H9 (cell line): ENCODE measurements around the gene ACVR1. TPM values are rescaled to one million over a fixed set of nuclear protein-coding genes. Genes with fewer than 3 reads are reported as not detected.

Experiments
- DNase-seq: peaks from one replicate; pipeline ENCODE4 v3.0.0-alpha.2; 2017
- H2AFZ ChIP-seq: one replicate; pipeline ENCODE4 v1.6.1; 2013; ENCODE audit warnings: mild to moderate bottlenecking, low read length, control low read depth, moderate library complexity
- H2AK5ac ChIP-seq: 2 replicates; pipeline ENCODE4 v1.6.1; 2013; ENCODE audit warnings: low read length, control low read depth, mixed read lengths; ENCODE audit not compliant: insufficient read length
- H2BK120ac ChIP-seq: one replicate; pipeline ENCODE4 v1.6.1; 2013; ENCODE audit warnings: low read depth, mild to moderate bottlenecking, low read length, control low read depth, inconsistent platforms; ENCODE audit not compliant: poor library complexity, severe bottlenecking
- H2BK12ac ChIP-seq: 2 replicates; pipeline ENCODE4 v1.6.1; 2013; ENCODE audit warnings: low read length, control low read depth, mixed read lengths, low read depth; ENCODE audit not compliant: insufficient read length
- H2BK15ac ChIP-seq: 2 replicates; pipeline ENCODE4 v1.6.1; 2013; ENCODE audit warnings: low read depth, low read length, control low read depth
- H2BK20ac ChIP-seq: one replicate; pipeline ENCODE4 v1.6.1; 2013; ENCODE audit warnings: low read depth, mild to moderate bottlenecking, low read length, control low read depth, inconsistent platforms; ENCODE audit not compliant: poor library complexity, severe bottlenecking
- H2BK5ac ChIP-seq: 2 replicates; pipeline ENCODE4 v1.6.1; 2013; ENCODE audit warnings: low read length, control low read depth, mixed read lengths; ENCODE audit not compliant: insufficient read length
- H3K14ac ChIP-seq: 2 replicates; pipeline ENCODE4 v1.6.1; 2013; ENCODE audit warnings: low read length, control low read depth; ENCODE audit not compliant: insufficient read depth
- H3K18ac ChIP-seq: 2 replicates; pipeline ENCODE4 v1.6.1; 2013; ENCODE audit warnings: low read depth, mild to moderate bottlenecking, mixed read lengths, low read length, control low read depth; ENCODE audit not compliant: insufficient read length
- H3K23ac ChIP-seq: 2 replicates; pipeline ENCODE4 v1.6.1; 2013; ENCODE audit warnings: low read length, control low read depth, mixed read lengths, low read depth; ENCODE audit not compliant: insufficient read length
- H3K23me2 ChIP-seq: 2 replicates; pipeline ENCODE4 v1.6.1; 2013; ENCODE audit warnings: low read depth, mild to moderate bottlenecking, mixed read lengths, low read length, control low read depth; ENCODE audit not compliant: insufficient read length, poor library complexity, severe bottlenecking
- H3K27ac ChIP-seq: 2 replicates; pipeline ENCODE4 v1.5.1; 2013; ENCODE audit warnings: low read length, control low read depth, mixed read lengths, low read depth; ENCODE audit not compliant: insufficient read length
- H3K27me3 ChIP-seq: 2 replicates; pipeline ENCODE4 v1.6.1; 2013; ENCODE audit warnings: low read length, control low read depth, inconsistent platforms; ENCODE audit not compliant: insufficient read depth
- H3K4ac ChIP-seq: 2 replicates; pipeline ENCODE4 v1.6.1; 2013; ENCODE audit warnings: low read depth, mild to moderate bottlenecking, control low read depth, inconsistent platforms, low read length, moderate library complexity
- H3K4me1 ChIP-seq: 2 replicates; pipeline ENCODE4 v1.6.1; 2013; ENCODE audit warnings: low read length, control low read depth, inconsistent platforms; ENCODE audit not compliant: insufficient read depth
- H3K4me2 ChIP-seq: 2 replicates; pipeline ENCODE4 v1.6.1; 2013; ENCODE audit warnings: low read length, control low read depth, mixed read lengths; ENCODE audit not compliant: insufficient read length, insufficient read depth
- H3K56ac ChIP-seq: 2 replicates; pipeline ENCODE4 v1.6.1; 2013; ENCODE audit warnings: low read depth, mild to moderate bottlenecking, mixed read lengths, low read length, control low read depth; ENCODE audit not compliant: insufficient read length
- H3K79me1 ChIP-seq: 2 replicates; pipeline ENCODE4 v1.6.1; 2013; ENCODE audit warnings: low read depth, mild to moderate bottlenecking, moderate library complexity, low read length, control low read depth, inconsistent platforms; ENCODE audit not compliant: insufficient read depth, poor library complexity, severe bottlenecking
- H3K79me2 ChIP-seq: 2 replicates; pipeline ENCODE4 v1.6.1; 2013; ENCODE audit warnings: low read length, control low read depth, inconsistent platforms; ENCODE audit not compliant: insufficient read depth
- H3K9ac ChIP-seq: 2 replicates; pipeline ENCODE4 v1.6.1; 2013; ENCODE audit warnings: low read length, control low read depth, mixed read lengths; ENCODE audit not compliant: insufficient read length; ENCODE audit errors: extremely low read depth
- H3K9me3 ChIP-seq: one replicate; pipeline ENCODE4 v1.6.1; 2013; ENCODE audit warnings: low read depth, low read length, inconsistent platforms; ENCODE audit not compliant: control insufficient read depth
- H3T11ph ChIP-seq: one replicate; pipeline ENCODE4 v1.6.1; 2013; ENCODE audit warnings: mild to moderate bottlenecking, low read length, control low read depth, inconsistent platforms
- H4K20me1 ChIP-seq: one replicate; pipeline ENCODE4 v1.6.1; 2013; ENCODE audit not compliant: control insufficient read depth, insufficient read length, insufficient read depth
- H4K5ac ChIP-seq: 2 replicates; pipeline ENCODE4 v1.6.1; 2013; ENCODE audit warnings: low read depth, mild to moderate bottlenecking, mixed read lengths, low read length, control low read depth; ENCODE audit not compliant: insufficient read length
- H4K8ac ChIP-seq: replicated peaks from 2 replicates; pipeline ENCODE4 v1.6.1; 2013; ENCODE audit warnings: low read length, control low read depth, mixed read lengths, low read depth; ENCODE audit not compliant: insufficient read length
- H4K91ac ChIP-seq: 2 replicates; pipeline ENCODE4 v1.6.1; 2013; ENCODE audit warnings: low read depth, mild to moderate bottlenecking, moderate library complexity, mixed read lengths, low read length, control low read depth; ENCODE audit not compliant: insufficient read length
- H3K27ac Mint-ChIP-seq, 3 experiments: 2 replicates in 2 of 3; 3 replicates in 1 of 3; pipeline ENCODE4 v1.8.0; 2020 to 2021; ENCODE audit warnings: mixed read lengths in 3 of 3, mild to moderate bottlenecking in 1 of 3, moderate library complexity in 1 of 3
- H3K27me3 Mint-ChIP-seq: 2 replicates; pipeline ENCODE4 v1.8.0; 2021; ENCODE audit warnings: low read depth, mild to moderate bottlenecking, moderate library complexity, mixed read lengths
- H3K36me3 Mint-ChIP-seq, 3 experiments: 2 replicates in 2 of 3; 3 replicates in 1 of 3; pipeline ENCODE4 v1.8.0; 2020 to 2021; ENCODE audit warnings: low read depth in 3 of 3, mixed read lengths in 3 of 3; ENCODE audit not compliant: insufficient read depth in 1 of 3
- H3K4me1 Mint-ChIP-seq, 2 experiments: 2 replicates each; pipeline ENCODE4 v1.8.0; 2020; ENCODE audit warnings: mixed read lengths in 2 of 2
- H3K4me3 Mint-ChIP-seq, 2 experiments: 2 replicates in 1 of 2; 3 replicates in 1 of 2; pipeline ENCODE4 v1.8.0; 2020 to 2021; ENCODE audit warnings: mild to moderate bottlenecking in 2 of 2, mixed read lengths in 2 of 2, moderate library complexity in 1 of 2
- H3K9me3 Mint-ChIP-seq, 2 experiments: 2 replicates in 1 of 2; 3 replicates in 1 of 2; pipeline ENCODE4 v1.8.0; 2020; ENCODE audit warnings: mild to moderate bottlenecking in 2 of 2, mixed read lengths in 2 of 2, moderate library complexity in 1 of 2
- WGBS: extraction: QIAGEN DNeasy Blood & Tissue Kit; methylation state at CpG from one replicate; pipeline ENCODE4 v1.1.7; 2013; ENCODE audit warnings: missing lambda C conversion rate, low lambda C conversion rate, mixed read lengths; ENCODE audit not compliant: insufficient read length; ENCODE audit errors: extremely low coverage; 5-methylcytosine and 5-hydroxymethylcytosine counted together
- total RNA-seq: library from RNA; stranded (reverse); gene quantifications from 2 replicates; pipeline ENCODE4 v1.2.1, GENCODE V29; 2021
- TF ChIP-seq, protein P1 (sequence below): fragments of 200-600 bp; sonication (generic); conservative IDR thresholded peaks from 3 replicates; pipeline ENCODE4 v1.8.0; 2021; ENCODE audit warnings: antibody characterized with exemption, mild to moderate bottlenecking

The ACVR1 gene
- total RNA-seq, 1 experiment from 2014 or later = 21.2 TPM

GRCh38 chr2:157784169-157784822 lies 91.8 kb downstream of the ACVR1 start:
- H3K27ac Mint-ChIP-seq = peak overlapping the region in 2 of 3 experiments; percentile 13 to 34; a peak in 2 of 7 replicates
- TF ChIP-seq, protein P1, sequence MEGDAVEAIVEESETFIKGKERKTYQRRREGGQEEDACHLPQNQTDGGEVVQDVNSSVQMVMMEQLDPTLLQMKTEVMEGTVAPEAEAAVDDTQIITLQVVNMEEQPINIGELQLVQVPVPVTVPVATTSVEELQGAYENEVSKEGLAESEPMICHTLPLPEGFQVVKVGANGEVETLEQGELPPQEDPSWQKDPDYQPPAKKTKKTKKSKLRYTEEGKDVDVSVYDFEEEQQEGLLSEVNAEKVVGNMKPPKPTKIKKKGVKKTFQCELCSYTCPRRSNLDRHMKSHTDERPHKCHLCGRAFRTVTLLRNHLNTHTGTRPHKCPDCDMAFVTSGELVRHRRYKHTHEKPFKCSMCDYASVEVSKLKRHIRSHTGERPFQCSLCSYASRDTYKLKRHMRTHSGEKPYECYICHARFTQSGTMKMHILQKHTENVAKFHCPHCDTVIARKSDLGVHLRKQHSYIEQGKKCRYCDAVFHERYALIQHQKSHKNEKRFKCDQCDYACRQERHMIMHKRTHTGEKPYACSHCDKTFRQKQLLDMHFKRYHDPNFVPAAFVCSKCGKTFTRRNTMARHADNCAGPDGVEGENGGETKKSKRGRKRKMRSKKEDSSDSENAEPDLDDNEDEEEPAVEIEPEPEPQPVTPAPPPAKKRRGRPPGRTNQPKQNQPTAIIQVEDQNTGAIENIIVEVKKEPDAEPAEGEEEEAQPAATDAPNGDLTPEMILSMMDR = no peak
- H2AFZ ChIP-seq = no peak overlapping the region
- H2BK12ac ChIP-seq = no peak overlapping the region
- H3K4me1 Mint-ChIP-seq = peaks cover 31 to 51% of the 10 kb centered on the region in 2 experiments
- no peak overlapping the region for H2BK15ac ChIP-seq
- H4K8ac ChIP-seq = no peak overlapping the region
- H3K27ac ChIP-seq = no peak overlapping the region
- H3K23ac ChIP-seq = no peak overlapping the region
- H2BK120ac ChIP-seq = no peak overlapping the region
- no peaks in the 10 kb centered on the region for H3K27me3 ChIP-seq
- no peaks in the 10 kb centered on the region for H3K79me1 ChIP-seq
- H3K4me2 ChIP-seq = no peak overlapping the region
- no peak overlapping the region for H3K56ac ChIP-seq
- no peak overlapping the region for H2BK5ac ChIP-seq
- H3K4ac ChIP-seq = no peak overlapping the region
- no peak overlapping the region for H3K9ac ChIP-seq
- no CpG with 5 or more reads among the region's 11 CpGs for WGBS
- H3K23me2 ChIP-seq = no peaks in the 10 kb centered on the region
- H3K79me2 ChIP-seq = no peaks in the 10 kb centered on the region
- H3K9me3 ChIP-seq = no peaks in the 10 kb centered on the region
- H3K4me1 ChIP-seq = peaks cover 6% of the 10 kb centered on the region; the same call in 1 of the 2 replicates
- no peak overlapping the region for H3K18ac ChIP-seq
- H3K9me3 Mint-ChIP-seq = no peaks in the 10 kb centered on the region
- no peaks in the 10 kb centered on the region for H4K20me1 ChIP-seq
- no peak overlapping the region for H3K4me3 Mint-ChIP-seq
- H3K36me3 Mint-ChIP-seq = peaks cover 7 to 8% (median 8%) of the 10 kb centered on the region in 3 experiments; a peak in 6 of 7 replicates
- no peak overlapping the region for H2AK5ac ChIP-seq
- no peak overlapping the region for H3K14ac ChIP-seq
- H2BK20ac ChIP-seq = no peak overlapping the region
- no peak overlapping the region for H4K5ac ChIP-seq
- H3K27me3 Mint-ChIP-seq = no peaks in the 10 kb centered on the region
- no peak overlapping the region for H3T11ph ChIP-seq
- peak; percentile 31 for DNase-seq
- H4K91ac ChIP-seq = no peak overlapping the region
